GM10266 (cell line): ENCODE results near the gene MRPL43.
"Not testable (repeated sequence)": the region's sequence is repeated elsewhere in the genome, so short reads cannot be mapped to it uniquely, and the experiment has no call there.

ENCODE experiments used
- DNase-seq: peaks from one replicate; pipeline ENCODE4 v3.0.0; 2012; ENCODE audit errors: extremely low spot score
- TF ChIP-seq, protein P1 (sequence below): IDR thresholded peaks from 2 replicates; pipeline ENCODE4 v1.5.1; 2012; ENCODE audit warnings: mild to moderate bottlenecking, low read depth; ENCODE audit not compliant: control insufficient read depth, insufficient read depth; ENCODE audit errors: missing control alignments

Gene MRPL43

DNA sequence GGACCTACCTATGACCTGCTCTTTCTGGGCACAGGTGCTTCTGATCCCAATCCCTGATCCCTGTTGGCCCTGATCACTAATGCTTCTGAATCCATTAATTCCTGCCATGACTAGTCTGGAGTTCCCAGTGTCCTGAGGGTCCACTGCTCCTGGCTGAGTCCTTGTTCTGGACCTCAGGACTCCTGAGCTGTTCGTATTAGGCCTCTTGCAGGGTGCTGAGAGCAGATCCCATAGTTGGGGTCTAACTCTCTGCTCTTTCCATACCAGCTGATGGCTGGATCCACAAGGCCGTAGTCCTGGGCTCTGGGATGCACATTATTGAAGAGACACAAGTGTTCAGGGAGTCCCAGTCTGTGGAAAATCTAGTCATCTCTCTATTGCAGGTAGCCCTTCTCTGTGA lies 7.0 kb downstream of the MRPL43 start:
- TF ChIP-seq, protein P1, sequence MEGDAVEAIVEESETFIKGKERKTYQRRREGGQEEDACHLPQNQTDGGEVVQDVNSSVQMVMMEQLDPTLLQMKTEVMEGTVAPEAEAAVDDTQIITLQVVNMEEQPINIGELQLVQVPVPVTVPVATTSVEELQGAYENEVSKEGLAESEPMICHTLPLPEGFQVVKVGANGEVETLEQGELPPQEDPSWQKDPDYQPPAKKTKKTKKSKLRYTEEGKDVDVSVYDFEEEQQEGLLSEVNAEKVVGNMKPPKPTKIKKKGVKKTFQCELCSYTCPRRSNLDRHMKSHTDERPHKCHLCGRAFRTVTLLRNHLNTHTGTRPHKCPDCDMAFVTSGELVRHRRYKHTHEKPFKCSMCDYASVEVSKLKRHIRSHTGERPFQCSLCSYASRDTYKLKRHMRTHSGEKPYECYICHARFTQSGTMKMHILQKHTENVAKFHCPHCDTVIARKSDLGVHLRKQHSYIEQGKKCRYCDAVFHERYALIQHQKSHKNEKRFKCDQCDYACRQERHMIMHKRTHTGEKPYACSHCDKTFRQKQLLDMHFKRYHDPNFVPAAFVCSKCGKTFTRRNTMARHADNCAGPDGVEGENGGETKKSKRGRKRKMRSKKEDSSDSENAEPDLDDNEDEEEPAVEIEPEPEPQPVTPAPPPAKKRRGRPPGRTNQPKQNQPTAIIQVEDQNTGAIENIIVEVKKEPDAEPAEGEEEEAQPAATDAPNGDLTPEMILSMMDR = no peak
- DNase-seq = no peak

DNA sequence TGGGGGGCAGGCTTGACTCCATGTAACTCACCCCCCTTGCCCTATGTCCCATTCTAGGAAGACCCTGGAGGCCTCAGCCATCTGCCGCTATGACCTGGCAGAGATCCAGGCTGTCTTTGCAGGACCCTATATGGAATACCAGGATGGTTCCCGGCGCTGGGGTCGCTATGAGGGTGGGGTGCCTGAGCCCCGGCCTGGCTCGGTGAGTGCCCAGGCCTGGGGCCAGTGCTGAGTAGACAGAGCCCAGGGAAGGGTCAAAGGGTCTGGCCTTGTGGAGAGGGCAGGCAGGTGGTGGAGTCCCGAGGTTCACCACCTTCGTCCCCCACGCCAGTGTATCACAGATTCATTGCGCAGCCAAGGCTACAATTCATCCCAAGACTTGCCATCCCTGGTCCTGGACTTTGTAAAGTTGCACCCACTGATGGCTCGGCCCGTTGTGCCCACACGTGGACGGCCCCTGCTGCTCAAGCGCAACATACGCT lies 7.5 kb downstream of the MRPL43 start:
- no peak for DNase-seq
- TF ChIP-seq, protein P1 = no peak

DNA sequence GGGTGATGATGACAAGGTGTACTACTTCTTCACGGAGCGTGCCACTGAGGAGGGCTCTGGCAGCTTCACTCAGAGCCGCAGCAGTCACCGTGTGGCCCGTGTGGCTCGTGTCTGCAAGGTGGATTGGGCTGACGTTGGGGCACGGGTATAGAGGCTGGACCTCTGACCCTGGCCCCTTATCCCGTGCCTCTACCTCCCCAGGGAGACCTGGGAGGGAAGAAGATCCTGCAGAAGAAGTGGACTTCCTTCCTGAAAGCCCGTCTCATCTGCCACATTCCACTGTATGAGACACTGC lies 8.4 kb downstream of the MRPL43 start:
- TF ChIP-seq, protein P1 = no peak
- no peak for DNase-seq

DNA sequence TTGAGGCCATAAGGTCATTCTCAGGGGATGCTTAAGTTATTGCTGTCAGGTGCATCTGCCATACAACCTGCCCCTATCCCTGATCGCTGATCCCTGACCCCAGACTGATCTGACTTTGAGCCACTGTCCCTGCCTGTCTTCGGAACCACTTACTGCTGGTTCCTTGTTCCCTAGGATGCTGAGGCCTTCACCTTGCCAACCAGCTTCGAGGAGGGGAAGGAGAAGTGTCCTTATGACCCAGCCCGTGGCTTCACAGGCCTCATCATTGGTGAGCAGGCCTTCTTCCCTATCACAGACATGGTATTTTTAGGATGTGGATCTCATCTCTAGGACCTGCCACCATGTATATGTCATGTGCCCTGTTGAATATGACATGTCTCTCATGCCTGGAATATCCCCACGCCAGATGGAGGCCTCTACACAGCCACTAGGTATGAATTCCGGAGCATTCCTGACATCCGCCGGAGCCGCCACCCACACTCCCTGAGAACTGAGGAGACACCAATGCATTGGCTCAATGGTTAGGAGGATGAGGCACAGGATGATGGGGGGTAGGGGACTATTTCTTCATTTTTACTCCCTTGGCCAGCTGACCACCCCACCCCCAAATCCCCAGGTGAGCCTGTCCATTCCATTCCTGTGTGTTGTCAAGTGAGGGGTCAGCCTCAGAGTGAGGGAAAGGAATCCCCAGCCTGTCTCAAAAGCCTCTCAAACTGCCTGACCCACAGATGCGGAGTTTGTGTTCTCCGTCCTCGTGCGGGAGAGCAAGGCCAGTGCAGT lies 9.0 kb downstream of the MRPL43 start:
- no peak for DNase-seq
- TF ChIP-seq, protein P1 = no peak

DNA sequence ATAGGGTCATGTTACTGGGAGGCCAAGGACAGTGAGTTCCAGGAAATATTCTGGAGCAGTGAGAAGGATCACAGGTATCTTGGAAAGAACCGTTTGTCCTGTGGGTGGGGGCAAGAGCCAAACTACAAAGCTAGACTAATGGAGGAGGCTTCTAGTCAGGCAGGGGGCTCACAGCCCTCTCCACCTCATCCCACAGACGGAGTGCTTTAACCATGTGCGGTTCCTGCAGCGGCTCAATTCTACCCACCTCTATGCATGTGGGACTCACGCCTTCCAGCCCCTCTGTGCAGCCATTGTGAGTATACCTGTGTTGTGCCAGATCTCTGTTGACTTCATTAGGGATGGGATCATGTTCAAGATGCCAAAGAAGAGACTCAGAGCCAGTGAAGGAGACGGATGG lies 9.9 kb downstream of the MRPL43 start:
- TF ChIP-seq, protein P1 = no peak
- no peak for DNase-seq

DNA sequence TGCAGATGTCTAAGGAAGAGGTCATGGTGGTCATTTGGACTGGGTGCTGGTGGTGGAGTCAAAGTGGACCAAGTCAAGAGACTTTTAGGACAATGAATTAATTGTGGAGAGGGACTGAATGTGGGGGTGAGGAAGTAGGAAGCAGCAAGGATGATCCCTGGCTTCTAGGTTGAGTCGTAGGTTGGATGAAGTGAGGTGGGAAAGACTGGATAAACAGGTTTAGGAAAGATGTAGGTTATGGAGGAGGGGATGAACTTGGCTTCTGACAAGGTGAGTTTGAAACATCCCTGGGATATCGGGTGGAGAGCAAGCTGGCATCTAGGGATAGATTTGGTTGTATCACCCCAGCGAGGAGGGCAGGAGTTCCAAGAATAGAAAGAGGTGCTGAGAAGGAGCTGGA lies 10.4 kb downstream of the MRPL43 start:
- TF ChIP-seq, protein P1 = no peak
- DNase-seq = no peak

DNA sequence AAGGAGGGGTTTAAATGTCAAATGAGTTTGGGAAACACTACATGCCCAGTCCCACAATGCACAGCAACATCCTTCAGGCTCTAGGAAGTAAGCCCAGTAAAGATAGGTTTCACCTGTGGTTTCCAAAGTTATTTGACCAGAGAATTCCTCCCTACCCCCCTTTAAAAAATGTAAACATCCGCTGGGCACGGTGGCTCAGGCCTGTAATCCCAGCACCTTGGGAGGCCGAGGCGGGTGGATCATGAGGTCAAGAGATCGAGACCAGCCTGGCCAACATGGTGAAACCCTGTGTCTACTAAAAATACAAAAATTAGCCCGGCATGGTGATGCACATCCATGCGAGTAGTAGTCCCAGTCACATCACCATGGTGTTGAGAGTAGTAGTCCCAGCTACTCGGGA lies 11.9 kb downstream of the MRPL43 start:
- not testable (repeated sequence) for DNase-seq

DNA sequence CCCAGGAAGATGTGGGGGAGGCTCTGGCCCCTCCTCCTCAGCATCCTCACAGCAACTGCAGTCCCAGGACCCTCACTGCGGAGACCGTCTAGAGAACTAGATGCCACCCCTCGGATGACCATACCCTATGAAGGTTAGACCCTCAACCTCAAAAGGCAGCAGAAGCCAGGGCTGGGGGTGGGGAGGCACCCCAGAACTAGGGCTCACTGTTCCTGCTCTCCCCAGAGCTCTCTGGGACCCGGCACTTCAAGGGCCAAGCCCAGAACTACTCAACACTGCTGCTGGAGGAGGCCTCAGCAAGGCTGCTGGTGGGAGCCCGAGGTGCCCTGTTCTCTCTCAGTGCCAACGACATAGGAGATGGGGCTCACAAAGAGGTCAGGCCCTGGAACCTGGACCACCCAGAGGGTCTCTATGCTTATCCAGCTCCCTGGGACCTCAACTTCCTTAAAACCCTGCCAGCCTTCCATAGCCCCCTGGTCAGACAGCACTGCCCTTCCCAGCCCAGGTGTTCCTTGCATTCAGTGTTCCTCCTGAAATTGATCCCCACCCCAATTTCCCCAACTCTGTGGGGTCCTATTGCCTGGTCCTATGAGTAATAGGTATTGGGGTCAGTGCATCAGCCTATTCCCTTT lies 14.3 kb downstream of the MRPL43 start:
- no peak for DNase-seq

More for the DNA sequence above, 14.3 kb downstream of the MRPL43 start:
- TF ChIP-seq, protein P1 = no peak
